Measurements from ENCODE around the gene TCOF1.

DNA sequence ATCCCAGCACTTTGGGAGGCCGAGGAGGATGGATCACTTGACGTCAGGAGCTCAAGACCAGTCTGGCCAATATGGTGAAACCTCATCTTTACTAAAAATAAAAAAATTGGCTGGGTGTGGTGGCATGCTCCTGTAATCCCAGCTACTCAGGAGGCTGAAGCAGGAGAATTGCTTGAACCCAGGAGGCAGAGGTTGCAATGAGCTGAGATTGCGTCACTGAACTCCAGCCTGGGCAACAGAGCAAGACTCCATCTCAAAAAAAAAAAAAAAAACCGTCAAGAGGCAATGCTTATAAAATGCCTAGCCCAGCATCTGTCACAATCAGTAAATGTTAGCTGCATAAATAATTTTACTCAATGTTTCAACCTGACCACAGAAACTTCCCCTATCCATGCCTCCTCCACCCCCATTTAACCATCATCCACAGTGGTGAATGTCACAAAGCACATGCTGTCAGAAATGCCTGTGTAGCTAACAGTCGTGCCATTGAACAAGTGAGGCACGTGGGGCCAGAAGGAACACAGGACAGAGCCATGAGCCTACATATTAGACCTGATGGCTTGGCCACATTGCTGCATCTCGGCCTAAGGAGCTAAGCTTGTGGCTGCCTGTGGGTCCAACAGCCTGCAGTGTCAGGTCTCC lies 16.8 kb upstream of the TCOF1 start:
- TF ChIP-seq, protein P1, sequence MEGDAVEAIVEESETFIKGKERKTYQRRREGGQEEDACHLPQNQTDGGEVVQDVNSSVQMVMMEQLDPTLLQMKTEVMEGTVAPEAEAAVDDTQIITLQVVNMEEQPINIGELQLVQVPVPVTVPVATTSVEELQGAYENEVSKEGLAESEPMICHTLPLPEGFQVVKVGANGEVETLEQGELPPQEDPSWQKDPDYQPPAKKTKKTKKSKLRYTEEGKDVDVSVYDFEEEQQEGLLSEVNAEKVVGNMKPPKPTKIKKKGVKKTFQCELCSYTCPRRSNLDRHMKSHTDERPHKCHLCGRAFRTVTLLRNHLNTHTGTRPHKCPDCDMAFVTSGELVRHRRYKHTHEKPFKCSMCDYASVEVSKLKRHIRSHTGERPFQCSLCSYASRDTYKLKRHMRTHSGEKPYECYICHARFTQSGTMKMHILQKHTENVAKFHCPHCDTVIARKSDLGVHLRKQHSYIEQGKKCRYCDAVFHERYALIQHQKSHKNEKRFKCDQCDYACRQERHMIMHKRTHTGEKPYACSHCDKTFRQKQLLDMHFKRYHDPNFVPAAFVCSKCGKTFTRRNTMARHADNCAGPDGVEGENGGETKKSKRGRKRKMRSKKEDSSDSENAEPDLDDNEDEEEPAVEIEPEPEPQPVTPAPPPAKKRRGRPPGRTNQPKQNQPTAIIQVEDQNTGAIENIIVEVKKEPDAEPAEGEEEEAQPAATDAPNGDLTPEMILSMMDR (IDR thresholded peaks at IDR 0.05), result no peak
- no peak for TF ChIP-seq ZFX (IDR thresholded peaks at IDR 0.05; ENCODE audit: borderline replicate concordance)
